H1 (cell line): ENCODE data around the gene PIGK. TPM values are rescaled to one million over a fixed set of nuclear protein-coding genes. Genes with fewer than 3 reads are reported as not detected.

Experiments used
- BCL11A ChIP-seq, 2 experiments: IDR thresholded peaks; one replicate each; pipeline ENCODE4 v1.6.1; 2011; ENCODE audit warnings: low read depth in 2 of 2, low read length in 2 of 2, mild to moderate bottlenecking in 2 of 2
- KDM4A ChIP-seq: IDR thresholded peaks from one replicate; pipeline ENCODE4 v1.7.1; 2012; ENCODE audit warnings: low read depth, mild to moderate bottlenecking, moderate library complexity, low read length, inconsistent platforms; ENCODE audit not compliant: severe bottlenecking
- SIX5 ChIP-seq: IDR thresholded peaks from 2 replicates; pipeline ENCODE4 v1.6.1; 2011; ENCODE audit warnings: mild to moderate bottlenecking, low read depth, low read length
- SRF ChIP-seq: IDR thresholded peaks from 2 replicates; pipeline ENCODE4 v1.6.1; 2011; ENCODE audit warnings: mild to moderate bottlenecking, low read depth, low read length, moderate library complexity
- TAF7 ChIP-seq: optimal IDR thresholded peaks from 2 replicates; pipeline ENCODE3; 2011; ENCODE audit warnings: low read depth, mild to moderate bottlenecking, inconsistent platforms, low read length, moderate library complexity, borderline replicate concordance
- polyA plus RNA-seq, 7 experiments: library from polyadenylated mRNA; depleted of rRNA in 3 of 7; stranded (reverse) in 5 of 7; unstranded in 2 of 7; fragments of >200 nt in 5 of 7; fragments of 200-250 nt in 2 of 7; gene quantifications; 1 replicate in 5 of 7; 2 replicates in 1 of 7; 4 replicates in 1 of 7; pipeline versions ENCODE4 v1.2.1 to v1.2.3, GENCODE V29; 2011 to 2013; ENCODE audit warnings: missing spikeins in 2 of 7, mixed read lengths in 2 of 7
- total RNA-seq: library from RNA; stranded (reverse); fragmentation: NEBNext Ultra II Directional; extraction: Animal tissue kit (Norgen Biotek cat#: 25700); gene quantifications from 2 replicates; pipeline ENCODE4 v1.2.1, GENCODE V29; 2021

The PIGK gene
- total and polyA plus RNA-seq, 2 of the 8 experiments (the other 6 are each of a cell fraction or from before 2014, with no cell fraction given) = 5.6 to 23.2 TPM

DNA sequence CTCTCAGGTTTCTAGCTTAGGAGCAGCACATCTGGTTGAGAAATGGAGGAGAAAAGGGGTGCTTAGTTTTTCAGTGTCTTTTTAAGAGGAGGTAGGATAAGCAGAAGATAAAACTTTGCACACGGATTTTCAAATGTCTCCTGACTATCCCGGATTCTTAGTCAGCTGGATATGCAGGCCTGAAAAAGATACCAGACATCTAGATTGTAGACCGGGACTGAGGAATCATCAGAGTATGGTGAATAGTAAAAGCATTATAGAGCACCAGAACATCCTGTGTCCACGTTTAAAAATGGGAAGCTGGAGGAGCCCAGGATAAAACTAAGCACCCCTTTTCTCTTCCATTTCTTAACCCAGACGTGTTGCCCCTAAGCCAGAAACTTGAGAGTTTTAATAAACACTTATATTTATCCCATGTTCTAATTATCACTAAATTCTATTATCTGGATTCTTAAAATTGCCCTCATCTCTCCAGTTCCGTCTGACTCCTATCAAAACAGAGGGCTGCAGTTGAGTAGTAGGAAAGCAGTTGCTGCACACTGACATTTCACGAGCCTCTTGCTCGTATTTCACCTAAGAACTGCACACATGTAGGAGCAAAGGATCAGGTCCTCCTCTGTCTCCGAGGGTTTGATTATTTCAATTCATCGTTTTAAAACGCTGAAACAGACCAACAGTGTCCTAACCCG lies 609 bp downstream of the PIGK start (continued):
- TF ChIP-seq TAF7 = no peak
- no peak for TF ChIP-seq SRF
- no peak for TF ChIP-seq KDM4A
- no peak for TF ChIP-seq BCL11A (IDR thresholded peaks at IDR 0.05; ENCODE audit: low read depth in 2 of 2, low read length in 2 of 2)
- no peak for TF ChIP-seq SIX5
